ENCODE measurements around the gene MYEOV. TPM values are rescaled to one million over a fixed set of nuclear protein-coding genes. Genes with fewer than 3 reads are reported as not detected.

Gene MYEOV
- total and polyA plus RNA-seq, 11 donors, result 0.08 to 0.88 (median 0.23) TPM; not detected in 7

GRCh38 chr11:69333149-69333710 is 39.3 kb downstream of the MYEOV start:
- ATAC-seq (no peak), DNase-seq (no peak)
- intact Hi-C loops (cut with DNase I), result no loop called here
- Histone ChIP-seq H3K27me3 (no peaks in the 10 kb centered on the region), H3K36me3 (no peaks in the 10 kb centered on the region), H3K4me1 (peaks cover 0 to 4% (median 0%) of the 10 kb centered on the region in 12 donors), H3K9me3 (peaks cover 0 to 15% (median 0%) of the 10 kb centered on the region in 12 donors), H3K4me3 (no peak overlapping the region), H3K27ac (no peak overlapping the region)
- TF ChIP-seq POLR2A (IDR thresholded peaks at IDR 0.05) (no peak), CTCF (IDR thresholded peaks at IDR 0.05) (no peak)
- 88 to 93% (median 91%) methylated on average over 2 of the region's 2 CpGs for WGBS, 4 donors

GRCh38 chr11:69333879-69334278 is 39.9 kb downstream of the MYEOV start:
- H3K4me3 ChIP-seq, result no peak overlapping the region
- intact Hi-C loops (cut with DNase I), result no loop called here
- DNase-seq (no peak), ATAC-seq (no peak)
- TF ChIP-seq CTCF (IDR thresholded peaks at IDR 0.05) (no peak), POLR2A (IDR thresholded peaks at IDR 0.05) (no peak)
- no peaks in the 10 kb centered on the region for H3K27me3 ChIP-seq
- H3K9me3 ChIP-seq, result peaks cover 0 to 15% (median 0%) of the 10 kb centered on the region in 12 donors
- no peaks in the 10 kb centered on the region for H3K36me3 ChIP-seq
- peaks cover 0 to 4% (median 0%) of the 10 kb centered on the region in 12 donors for H3K4me1 ChIP-seq
- 62 to 82% (median 73%) methylated on average over 2 of the region's 2 CpGs for WGBS, 4 donors
- no peak overlapping the region for H3K27ac ChIP-seq

- WGBS, 4 donors, result 93 to 97% (median 94%) methylated on average over 14 to 15 of the region's 15 CpGs
- ATAC-seq (no peak), DNase-seq (no peak)
- H3K27ac ChIP-seq, result no peak overlapping the region
- intact Hi-C loops (cut with DNase I), result no loop called here
- H3K4me3 ChIP-seq, result no peak overlapping the region
- peaks cover 0 to 14% (median 0%) of the 10 kb centered on the region in 12 donors for H3K9me3 ChIP-seq
- H3K27me3 ChIP-seq, result no peaks in the 10 kb centered on the region
- peaks cover 0 to 4% (median 0%) of the 10 kb centered on the region in 12 donors for H3K4me1 ChIP-seq
- no peaks in the 10 kb centered on the region for H3K36me3 ChIP-seq
- TF ChIP-seq POLR2A (IDR thresholded peaks at IDR 0.05) (no peak), CTCF (IDR thresholded peaks at IDR 0.05) (no peak)
These were observed 41.2 kb downstream of the MYEOV start for GRCh38 chr11:69335007-69335780.

GRCh38 chr11:69335781-69336405 is 41.9 kb downstream of the MYEOV start:
- intact Hi-C loops (cut with DNase I), result no loop called here
- no peaks in the 10 kb centered on the region for H3K27me3 ChIP-seq
- H3K36me3 ChIP-seq, result no peaks in the 10 kb centered on the region
- ATAC-seq (no peak), DNase-seq (no peak)
- H3K4me1 ChIP-seq, result peaks cover 0 to 4% (median 0%) of the 10 kb centered on the region in 12 donors
- H3K9me3 ChIP-seq, result peaks cover 0 to 9% (median 0%) of the 10 kb centered on the region in 12 donors
- no peak overlapping the region for H3K4me3 ChIP-seq
- no peak overlapping the region for H3K27ac ChIP-seq
- WGBS, 4 donors, result 90 to 96% (median 91%) methylated on average over 8 to 12 of the region's 12 CpGs
- TF ChIP-seq CTCF (IDR thresholded peaks at IDR 0.05), result no peak
- no peak for TF ChIP-seq POLR2A (IDR thresholded peaks at IDR 0.05)

Data from heart left ventricle (tissue), 16 donors.